Transverse colon (tissue), 4 donors: Measurements from ENCODE around the gene KRTAP2-3.
"Not testable (repeated sequence)": the region's sequence is repeated elsewhere in the genome, so short reads cannot be mapped to it uniquely, and the experiment has no call there.

Experiments used
- POLR2A ChIP-seq: fragments of 450-650 bp; IDR thresholded peaks from one replicate; pipeline ENCODE4 v1.6.1; 2016; ENCODE audit warnings: antibody characterized with exemption, mild to moderate bottlenecking, moderate library complexity
- POLR2AphosphoS5 ChIP-seq, 3 donors: sonication (generic); formaldehyde crosslinking; IDR thresholded peaks; one replicate each; pipeline ENCODE4 v1.6.1; 2016; ENCODE audit warnings: antibody characterized with exemption in 3 of 3
- TF ChIP-seq, protein P1 (sequence below), 5 experiments: fragments of 200-600 bp in 3 of 5; fragments of 450-650 bp in 2 of 5; sonication (generic) in 3 of 5; IDR thresholded peaks; 1 replicate in 2 of 5; 2 replicates in 3 of 5; pipeline ENCODE4 v1.5.1; 2016 to 2017; ENCODE audit warnings: antibody characterized with exemption in 5 of 5, inconsistent platforms in 3 of 5, mild to moderate bottlenecking in 2 of 5, moderate library complexity in 1 of 5

DNA sequence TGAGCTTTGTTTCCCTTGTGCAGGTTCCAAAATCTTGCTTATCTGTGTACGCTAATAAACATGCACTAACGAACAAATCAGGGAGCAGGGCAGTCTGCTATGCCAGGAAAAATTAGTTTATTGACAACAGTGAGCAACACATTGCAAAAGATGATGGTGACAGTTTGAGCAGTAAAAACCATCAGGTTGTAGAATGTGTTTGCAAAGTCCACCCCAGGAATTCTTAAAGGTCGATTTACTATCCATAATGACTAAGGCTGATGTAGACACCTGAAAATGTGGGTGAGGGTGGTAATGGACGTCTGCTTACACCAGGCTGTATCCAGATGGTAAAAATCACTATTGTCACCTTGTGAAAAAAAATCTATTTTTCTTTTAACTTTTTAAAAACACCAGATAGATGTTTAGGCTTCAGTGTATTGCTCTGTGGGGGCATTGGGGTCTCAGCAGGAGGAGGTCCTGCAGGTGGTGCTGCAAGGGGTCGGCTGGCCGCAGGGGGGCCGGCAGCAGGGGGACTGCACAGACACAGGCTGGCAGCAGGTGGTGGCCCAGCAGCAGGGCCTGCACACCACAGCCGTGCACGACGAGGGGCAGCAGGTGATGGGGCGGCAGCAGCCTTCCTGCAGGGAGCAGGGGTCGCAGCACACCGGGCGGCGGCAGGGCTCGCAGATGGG, 5.2 kb upstream of the KRTAP2-3 start:
- TF ChIP-seq, protein P1, sequence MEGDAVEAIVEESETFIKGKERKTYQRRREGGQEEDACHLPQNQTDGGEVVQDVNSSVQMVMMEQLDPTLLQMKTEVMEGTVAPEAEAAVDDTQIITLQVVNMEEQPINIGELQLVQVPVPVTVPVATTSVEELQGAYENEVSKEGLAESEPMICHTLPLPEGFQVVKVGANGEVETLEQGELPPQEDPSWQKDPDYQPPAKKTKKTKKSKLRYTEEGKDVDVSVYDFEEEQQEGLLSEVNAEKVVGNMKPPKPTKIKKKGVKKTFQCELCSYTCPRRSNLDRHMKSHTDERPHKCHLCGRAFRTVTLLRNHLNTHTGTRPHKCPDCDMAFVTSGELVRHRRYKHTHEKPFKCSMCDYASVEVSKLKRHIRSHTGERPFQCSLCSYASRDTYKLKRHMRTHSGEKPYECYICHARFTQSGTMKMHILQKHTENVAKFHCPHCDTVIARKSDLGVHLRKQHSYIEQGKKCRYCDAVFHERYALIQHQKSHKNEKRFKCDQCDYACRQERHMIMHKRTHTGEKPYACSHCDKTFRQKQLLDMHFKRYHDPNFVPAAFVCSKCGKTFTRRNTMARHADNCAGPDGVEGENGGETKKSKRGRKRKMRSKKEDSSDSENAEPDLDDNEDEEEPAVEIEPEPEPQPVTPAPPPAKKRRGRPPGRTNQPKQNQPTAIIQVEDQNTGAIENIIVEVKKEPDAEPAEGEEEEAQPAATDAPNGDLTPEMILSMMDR (IDR thresholded peaks at IDR 0.05) = not testable (repeated sequence)
- not testable (repeated sequence) for TF ChIP-seq POLR2A; POLR2AphosphoS5 (IDR thresholded peaks at IDR 0.05)
